K562 (cell line): ENCODE data around the gene KDM4C. TPM values are rescaled to one million over a fixed set of nuclear protein-coding genes. Genes with fewer than 3 reads are reported as not detected.

ENCODE experiments used
- ATAC-seq: fragments of 200-7000 bp; cut with Tn5 transposase; 3 replicates; pipeline ENCODE4 v1.9.1; 2020; ENCODE audit warnings: moderate library complexity
- BruUV-seq: library from RNA; stranded (reverse); fragments of 400-500 nt; replicated peaks from 2 replicates; lab custom pipeline; 2021; lab: Mats Ljungman, UMichigan
- CTCF ChIA-PET: fragments of 300-600 bp; formaldehyde crosslinking; extraction: SDS; loops from one replicate; lab custom pipeline; 2021; ENCODE audit warnings: low intra/inter-chr PET ratio; lab: Yijun Ruan, JAX
- POLR2A ChIA-PET: fragments of 300-600, 350-650 bp; sonication (Branson Sonifier 250); formaldehyde crosslinking; extraction: SDS; loops from one replicate; lab custom pipeline; 2021; ENCODE audit warnings: antibody characterized with exemption, inconsistent platforms; lab: Yijun Ruan, JAX
- DNase-seq, 4 experiments: peaks; one replicate each; pipeline versions ENCODE4 v3.0.0 to v3.0.0-alpha.2; 2011 to 2018; ENCODE audit warnings: low spot score in 3 of 4, mixed read lengths in 3 of 4; ENCODE audit errors: extremely low read depth in 1 of 4
- FAIRE-seq: peaks from 2 replicates; lab custom pipeline; 2011; peaks lifted over from hg19 to GRCh38; lab: Jason Lieb, UNC
- H2AFZ ChIP-seq: 2 replicates; pipeline ENCODE4 v1.6.0; 2011; ENCODE audit warnings: low read depth, low read length, control low read depth, inconsistent platforms
- H3K27ac ChIP-seq: fragments of 200-600 bp; 3 replicates; pipeline ENCODE4 v1.8.0; 2011; ENCODE audit warnings: low read depth, mild to moderate bottlenecking, control low read depth, inconsistent platforms, low read length, moderate library complexity, mixed read lengths; ENCODE audit errors: extremely low read depth
- H3K27me3 ChIP-seq, 2 experiments: fragments of 300-600 bp in 1 of 2; 2 replicates in 1 of 2; 3 replicates in 1 of 2; pipeline versions ENCODE4 v1.6.0 to v1.8.0; 2011; ENCODE audit warnings: inconsistent platforms in 2 of 2, low read length in 2 of 2, mild to moderate bottlenecking in 1 of 2, mixed read lengths in 1 of 2, moderate library complexity in 1 of 2; ENCODE audit not compliant: control insufficient read depth in 2 of 2, insufficient read depth in 2 of 2
- H3K36me3 ChIP-seq: fragments of 300-600 bp; 3 replicates; pipeline ENCODE4 v1.8.0; 2011; ENCODE audit warnings: mild to moderate bottlenecking, low read length, inconsistent platforms; ENCODE audit not compliant: control insufficient read depth, insufficient read depth
- H3K4me1 ChIP-seq, 2 experiments: fragments of 200-600 bp in 1 of 2; replicated peaks in 1 of 2; 2 replicates in 1 of 2; 3 replicates in 1 of 2; pipeline versions ENCODE4 v1.5.1 to v1.8.0; 2011; ENCODE audit warnings: inconsistent platforms in 2 of 2, low read length in 2 of 2, mild to moderate bottlenecking in 1 of 2, mixed read lengths in 1 of 2, moderate library complexity in 1 of 2; ENCODE audit not compliant: control insufficient read depth in 2 of 2, insufficient read depth in 2 of 2
- H3K4me2 ChIP-seq: 2 replicates; pipeline ENCODE4 v1.6.1; 2011; ENCODE audit warnings: low read length, control low read depth, inconsistent platforms, mixed read lengths; ENCODE audit not compliant: insufficient read depth
- H3K4me3 ChIP-seq: fragments of 200-600 bp; sonication (generic), shearing (Covaris generic); 2 replicates; pipeline ENCODE4 v1.5.1; 2016; ENCODE audit warnings: control low read depth, inconsistent platforms
- H3K79me2 ChIP-seq: fragments of 200-600 bp; 3 replicates; pipeline ENCODE4 v1.8.0; 2011; ENCODE audit warnings: low read length, inconsistent platforms; ENCODE audit not compliant: control insufficient read depth, insufficient read depth
- H3K9ac ChIP-seq, 2 experiments: 2 replicates each; pipeline versions ENCODE4 v1.6.0 to v1.6.1; 2011; ENCODE audit warnings: low read depth in 2 of 2, low read length in 2 of 2, control low read depth in 1 of 2, inconsistent platforms in 1 of 2, mild to moderate bottlenecking in 1 of 2, mixed read lengths in 1 of 2; ENCODE audit not compliant: insufficient read depth in 1 of 2
- H3K9me1 ChIP-seq: one replicate; pipeline ENCODE4 v1.6.0; 2011; ENCODE audit warnings: inconsistent platforms, mild to moderate bottlenecking, low read length, moderate library complexity; ENCODE audit not compliant: control insufficient read depth, insufficient read depth
- H3K9me3 ChIP-seq: replicated peaks from 2 replicates; pipeline ENCODE4 v1.5.1; 2011; ENCODE audit warnings: low read depth, low read length, inconsistent platforms; ENCODE audit not compliant: control insufficient read depth, insufficient read depth
- H4K20me1 ChIP-seq: replicated peaks from 2 replicates; pipeline ENCODE4 v1.6.1; 2011; ENCODE audit warnings: low read length, inconsistent platforms, mixed read lengths; ENCODE audit not compliant: control insufficient read depth, insufficient read depth
- CEBPB ChIP-seq: fragments of 450-650 bp; IDR thresholded peaks from 2 replicates; pipeline ENCODE4 v1.6.1; 2016; ENCODE audit warnings: missing genetic modification characterization, missing compliant biosample characterization
- SAFB2 ChIP-seq: fragments of 200-400 bp; formaldehyde crosslinking; IDR thresholded peaks from 2 replicates; pipeline ENCODE4 v1.6.1; 2018; ENCODE audit warnings: borderline replicate concordance, low read length, low read depth, moderate library complexity; ENCODE audit not compliant: severe bottlenecking
- ZNF121 ChIP-seq: sonication (generic); formaldehyde crosslinking; conservative IDR thresholded peaks from 2 replicates; pipeline ENCODE4 v1.8.0; 2022; ENCODE audit warnings: missing genetic modification reagents
- ZNF280B ChIP-seq: fragments of 250-450 bp; sonication (Bioruptor Pico); IDR thresholded peaks from 2 replicates; pipeline ENCODE4 v1.5.1; 2021; ENCODE audit warnings: mild to moderate bottlenecking
- ZNF408 ChIP-seq: fragments of 250-450 bp; sonication (Bioruptor Pico); IDR thresholded peaks from 2 replicates; pipeline ENCODE4 v1.4.0; 2020; ENCODE audit warnings: low read depth, mild to moderate bottlenecking, moderate library complexity
- WGBS: fragments of 100-300 bp; shearing (Covaris generic); methylation state at CpG from one replicate; pipeline ENCODE4 v1.1.6; 2016; ENCODE audit warnings: low coverage, mixed read lengths; ENCODE audit not compliant: insufficient coverage; ENCODE audit errors: missing lambda C conversion rate; 5-methylcytosine and 5-hydroxymethylcytosine counted together
- in situ Hi-C: fragments of 300-500 bp; cut with MboI; formaldehyde crosslinking; loops from 4 replicates; pipeline ENCODE4 v1.15.0; 2018; ENCODE audit warnings: inconsistent platforms, mixed read lengths
- intact Hi-C: fragments of 100-400 bp; cut with micrococcal nuclease; formaldehyde crosslinking; loops from 2 replicates; pipeline ENCODE4 v1.14.2; 2022
- polyA plus RNA-seq, 8 experiments: library from polyadenylated mRNA; depleted of rRNA in 4 of 8; stranded (reverse) in 5 of 8; unstranded in 3 of 8; fragments of >200 nt; fragmentation: Nextera tagmentation in 2 of 8; fragmentation: Illumina TruSeq in 1 of 8; extraction: Ambion mirVana in 2 of 8; extraction: Trizol in 1 of 8; gene quantifications; 2 replicates each; pipeline versions ENCODE4 v1.2.1 to v1.2.3, GENCODE V29; 2011 to 2014; ENCODE audit warnings: inconsistent platforms in 1 of 8, missing spikeins in 1 of 8
- total RNA-seq, 7 experiments: library from RNA; depleted of rRNA in 6 of 7; stranded (reverse); fragments of >200 nt in 6 of 7; fragmentation: Illumina TruSeq in 2 of 7; extraction: Trizol in 2 of 7; gene quantifications; 2 replicates each; pipeline versions ENCODE4 v1.2.1 to v1.2.3, GENCODE V29; 2011 to 2021; ENCODE audit warnings: low replicate concordance in 1 of 7

Gene KDM4C
- total and polyA plus RNA-seq, 9 of the 15 experiments (the other 6 are each of a cell fraction or from before 2014, with no cell fraction given) = 5.4 to 17.0 (median 12.6) TPM

- 79% methylated on average over 2 of the region's 2 CpGs for WGBS
- Histone ChIP-seq H3K79me2 (no peaks in the 10 kb centered on the region), H3K9me1 (no peaks in the 10 kb centered on the region), H3K4me2 (no peak overlapping the region), H3K36me3 (no peaks in the 10 kb centered on the region), H4K20me1 (no peaks in the 10 kb centered on the region)
- DNase-seq (no peak), FAIRE-seq (no peak)
- TF ChIP-seq ZNF408 (CRISPR knock-in tag) (no peak), ZNF121 (CRISPR knock-in tag) (0 out of 2 replicates have a peak, but pooled peaks have one; percentile 11), SAFB2 (no peak)
- TF ChIP-seq, all 486 proteins: peak for 1
- in situ Hi-C loops (no loop called here), intact Hi-C loops (no loop called here)
- no peaks in the 10 kb centered on the region for H3K4me1 ChIP-seq
- CTCF ChIA-PET = no interaction called here
- H3K9ac ChIP-seq = no peak overlapping the region
- H3K9me3 ChIP-seq = no peaks in the 10 kb centered on the region
- no peak for ATAC-seq
- H3K27me3 ChIP-seq = no peaks in the 10 kb centered on the region
- no TSS peak for BruUV-seq
- POLR2A ChIA-PET = no interaction called here
- H3K4me3 ChIP-seq = no peak overlapping the region
- H2AFZ ChIP-seq = no peak overlapping the region
- H3K27ac ChIP-seq = no peak overlapping the region
These were observed 215.3 kb downstream of the KDM4C start for GRCh38 chr9:6973089-6973488.

DNA sequence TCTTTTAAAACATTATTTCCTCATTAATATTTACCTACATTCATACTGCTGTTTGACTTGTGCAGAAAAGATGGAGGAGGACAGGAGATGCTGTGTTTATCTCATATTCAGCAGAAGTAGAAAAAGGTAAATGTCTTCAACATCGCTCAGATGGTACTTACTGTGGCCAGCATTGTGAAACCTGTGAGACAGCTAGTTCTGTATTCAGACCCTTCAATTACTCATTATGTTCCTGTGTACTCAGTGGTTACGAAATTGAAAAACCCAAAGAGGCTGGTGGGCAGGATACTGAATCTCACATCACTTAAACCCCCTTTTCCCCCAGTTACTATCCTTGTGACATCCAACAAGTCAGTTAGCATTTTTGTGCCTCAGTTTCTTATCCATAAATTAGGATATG, 216.0 kb downstream of the KDM4C start:
- no peaks in the 10 kb centered on the region for H3K9me3 ChIP-seq
- H3K27me3 ChIP-seq = no peaks in the 10 kb centered on the region
- H3K4me2 ChIP-seq = no peak overlapping the region
- in situ Hi-C loops = no loop called here
- intact Hi-C loops = no loop called here
- H4K20me1 ChIP-seq = no peaks in the 10 kb centered on the region
- ChIA-PET POLR2A (no interaction called here), CTCF (no interaction called here)
- no peaks in the 10 kb centered on the region for H3K9me1 ChIP-seq
- no peak for TF ChIP-seq ZNF280B
- TF ChIP-seq CEBPB (tag) = 0 out of 2 replicates have a peak, but pooled peaks have one; percentile 6
- no TSS peak for BruUV-seq
- H3K4me1 ChIP-seq = no peaks in the 10 kb centered on the region
- H2AFZ ChIP-seq = no peak overlapping the region
- no peak for DNase-seq
- no peak for FAIRE-seq
- H3K79me2 ChIP-seq = no peaks in the 10 kb centered on the region
- H3K4me3 ChIP-seq = no peak overlapping the region
- no peak for ATAC-seq
- no peak overlapping the region for H3K9ac ChIP-seq
- no peaks in the 10 kb centered on the region for H3K36me3 ChIP-seq
- H3K27ac ChIP-seq = no peak overlapping the region
- 100% methylated on average over 2 of the region's 2 CpGs for WGBS
